ENCODE measurements around the gene FAM171A2. TPM values are rescaled to one million over a fixed set of nuclear protein-coding genes. Genes with fewer than 3 reads are reported as not detected.

Gene FAM171A2
- total RNA-seq, 1 experiment from 2014 or later: 27.5 TPM

GRCh38 chr17:44320066-44320465 is 43.6 kb downstream of the FAM171A2 start:
- Histone ChIP-seq H4K20me1 (ENCODE audit: control insufficient read depth, insufficient read depth, insufficient read length) (no peaks in the 10 kb centered on the region), H3K4ac (ENCODE audit: low read depth, low read length) (no peak overlapping the region), H3K27me3 (ENCODE audit: insufficient read depth, low read length) (no peaks in the 10 kb centered on the region; the same call in 1 of the 2 replicates), H2AK5ac (ENCODE audit: insufficient read length, low read length) (no peak overlapping the region), H2BK5ac (ENCODE audit: insufficient read length, low read length) (no peak overlapping the region), H3K23me2 (ENCODE audit: insufficient read length, low read depth, low read length, poor library complexity, severe bottlenecking) (peaks cover 19% of the 10 kb centered on the region), H3K4me2 (ENCODE audit: insufficient read depth, insufficient read length, low read length) (no peak overlapping the region), H3K9ac (ENCODE audit: extremely low read depth, insufficient read length, low read length) (no peak overlapping the region), H3K79me1 (ENCODE audit: insufficient read depth, low read depth, low read length, poor library complexity, severe bottlenecking) (peaks cover 4% of the 10 kb centered on the region), H2BK20ac (ENCODE audit: low read depth, low read length, poor library complexity, severe bottlenecking) (no peak overlapping the region), H3K18ac (ENCODE audit: insufficient read length, low read depth, low read length) (no peak overlapping the region), H3K27ac (ENCODE audit: insufficient read length, low read depth, low read length) (no peak overlapping the region), H3K9me3 (ENCODE audit: control insufficient read depth, low read depth, low read length) (no peaks in the 10 kb centered on the region), H2BK120ac (ENCODE audit: low read depth, low read length, poor library complexity, severe bottlenecking) (no peak overlapping the region), H3K14ac (ENCODE audit: insufficient read depth, low read length) (no peak overlapping the region), H2AFZ (ENCODE audit: low read length) (no peak overlapping the region), H3K4me1 (ENCODE audit: insufficient read depth, low read length) (no peaks in the 10 kb centered on the region), H3K56ac (ENCODE audit: insufficient read length, low read depth, low read length) (no peak overlapping the region), H3K23ac (ENCODE audit: insufficient read length, low read depth, low read length) (no peak overlapping the region), H4K5ac (ENCODE audit: insufficient read length, low read depth, low read length) (no peak overlapping the region), H2BK12ac (ENCODE audit: insufficient read length, low read depth, low read length) (no peak overlapping the region), H3K79me2 (ENCODE audit: insufficient read depth, low read length) (peaks cover 4% of the 10 kb centered on the region; the same call in 1 of the 2 replicates), H3T11ph (ENCODE audit: low read length) (no peak overlapping the region), H4K8ac (replicated peaks; ENCODE audit: insufficient read length, low read depth, low read length) (no peak overlapping the region), H2BK15ac (ENCODE audit: low read depth, low read length) (no peak overlapping the region), H4K91ac (ENCODE audit: insufficient read length, low read depth, low read length) (no peak overlapping the region)
- no peaks in the 10 kb centered on the region for H3K9me3 Mint-ChIP-seq
- peaks cover 20 to 52% (median 31%) of the 10 kb centered on the region in 3 experiments for H3K36me3 Mint-ChIP-seq (ENCODE audit: insufficient read depth in 1 of 3, low read depth in 3 of 3)
- H3K4me1 Mint-ChIP-seq: peaks cover 16% of the 10 kb centered on the region in 2 experiments
- no CpG with 5 or more reads among the region's 18 CpGs for WGBS (ENCODE audit: extremely low coverage, insufficient read length, low lambda C conversion rate)
- H3K4me3 Mint-ChIP-seq: no peak overlapping the region
- no peak overlapping the region for H3K27ac Mint-ChIP-seq
- peaks cover 16% of the 10 kb centered on the region for H3K27me3 Mint-ChIP-seq (ENCODE audit: low read depth)
- DNase-seq: peak; percentile 36
- TF ChIP-seq CTCF (conservative IDR thresholded peaks at IDR 0.05): no peak

Data from H9 (cell line).